ENCODE data around the gene ATP13A3. TPM values are rescaled to one million over a fixed set of nuclear protein-coding genes. Genes with fewer than 3 reads are reported as not detected.
A peak's percentile ranks its signal among the peaks of the same experiment; 100 is the strongest.

Gene ATP13A3
- total RNA-seq, 5 donors from 2014 or later (not counting 1 experiment from before 2014, with no cell fraction given), result 48.1 to 71.7 (median 52.0) TPM

GRCh38 chr3:194487289-194488054 lies 670 bp upstream of the ATP13A3 start:
- Histone ChIP-seq H3K27me3 (replicated peaks in 1 of 2; ENCODE audit: control insufficient read depth in 2 of 2, extremely low read depth in 1 of 2, insufficient read depth in 2 of 2, low read length in 1 of 2) (no peaks in the 10 kb centered on the region), H3K9me3 (no peaks in the 10 kb centered on the region), H3K27ac (ENCODE audit: low read length) (peak overlapping the region; percentile 45), H3K4me1 (ENCODE audit: control insufficient read depth in 1 of 2, extremely low read depth in 1 of 2, insufficient read depth in 2 of 2, low read length in 2 of 2) (peaks cover 5 to 32% of the 10 kb centered on the region in 2 experiments), H3K4me3 (ENCODE audit: control insufficient read depth in 1 of 2, extremely low read depth in 1 of 2, low read length in 1 of 2) (peak overlapping the region; percentile 78 to 82), H3K36me3 (ENCODE audit: control insufficient read depth in 2 of 2, extremely low read depth in 1 of 2, insufficient read depth in 1 of 2, low read length in 1 of 2) (no peaks in the 10 kb centered on the region)
- H3K36me3 Mint-ChIP-seq, result peaks cover 2% of the 10 kb centered on the region
- CTCF ChIA-PET, result interaction anchor here in 1 of 2 donors (0.8 kb wide), 1 partner anchor 14 kb away, joined by 3 read pairs; no protein-coding TSS in a partner anchor
- H3K27me3 Mint-ChIP-seq, result no peaks in the 10 kb centered on the region
- DNase-seq (peak in 28 of 35 experiments; percentile 2 to 58 (median 15)), ATAC-seq (replicated peaks in 1 of 4) (peak; percentile 5 to 20 (median 10))
- peak overlapping the region; percentile 80 for H3K27ac Mint-ChIP-seq
- H3K4me1 Mint-ChIP-seq, result peaks cover 40 to 53% (median 43%) of the 10 kb centered on the region in 3 donors
- POLR2A ChIA-PET, result interaction anchor here in 1 of 2 donors (0.6 kb wide), 1 partner anchor 44 kb away, joined by 7 read pairs; no protein-coding TSS in a partner anchor
- H3K9me3 Mint-ChIP-seq, result no peaks in the 10 kb centered on the region
- 8% methylated on average over 48 of the region's 56 CpGs for WGBS (ENCODE audit: insufficient coverage)
- H3K4me3 Mint-ChIP-seq, result peak overlapping the region; percentile 76 to 88 (median 88)

- peaks cover 9% of the 10 kb centered on the region for H3K36me3 Mint-ChIP-seq
- Histone ChIP-seq H3K4me3 (ENCODE audit: control insufficient read depth in 1 of 2, extremely low read depth in 1 of 2, low read length in 1 of 2) (peak overlapping the region; percentile 69 to 75), H3K4me1 (ENCODE audit: control insufficient read depth in 1 of 2, extremely low read depth in 1 of 2, insufficient read depth in 2 of 2, low read length in 2 of 2) (peaks cover 5 to 32% of the 10 kb centered on the region in 2 experiments), H3K9me3 (no peaks in the 10 kb centered on the region), H3K27ac (ENCODE audit: low read length) (peak overlapping the region; percentile 82), H3K27me3 (replicated peaks in 1 of 2; ENCODE audit: control insufficient read depth in 2 of 2, extremely low read depth in 1 of 2, insufficient read depth in 2 of 2, low read length in 1 of 2) (no peaks in the 10 kb centered on the region), H3K36me3 (ENCODE audit: control insufficient read depth in 2 of 2, extremely low read depth in 1 of 2, insufficient read depth in 1 of 2, low read length in 1 of 2) (peaks cover 0 to 4% of the 10 kb centered on the region in 2 donors)
- WGBS (ENCODE audit: insufficient coverage), result under 1% methylated on average over 32 of the region's 42 CpGs
- no peaks in the 10 kb centered on the region for H3K27me3 Mint-ChIP-seq
- peak overlapping the region; percentile 81 to 90 for H3K27ac Mint-ChIP-seq
- DNase-seq (peak in 33 of 35 experiments; percentile 5 to 70 (median 30)), ATAC-seq (replicated peaks in 1 of 4) (peak; percentile 26 to 34 (median 31))
- no peaks in the 10 kb centered on the region for H3K9me3 Mint-ChIP-seq
- POLR2A ChIA-PET, result interaction anchor here (0.5 to 0.6 kb wide), 2 partner anchors 10 to 23 kb away, joined by 5 to 9 read pairs; no protein-coding TSS in a partner anchor
- CTCF ChIA-PET, result interaction anchor here (0.5 to 3.6 kb wide), 8 partner anchors 8 to 197 kb away, joined by 3 to 33 read pairs (median 4); no protein-coding TSS in a partner anchor
- H3K4me3 Mint-ChIP-seq, result peak overlapping the region; percentile 76 to 92 (median 89)
- peaks cover 54 to 64% (median 56%) of the 10 kb centered on the region in 3 donors for H3K4me1 Mint-ChIP-seq
These were observed 792 bp downstream of the ATP13A3 start for GRCh38 chr3:194485881-194486539.

GRCh38 chr3:194485468-194485880 lies 1.3 kb downstream of the ATP13A3 start:
- Mint-ChIP-seq H3K27ac (peak overlapping the region; percentile 81 to 90), H3K36me3 (peaks cover 9% of the 10 kb centered on the region), H3K4me3 (peak overlapping the region; percentile 76 to 92 (median 89)), H3K4me1 (peaks cover 55 to 65% (median 58%) of the 10 kb centered on the region in 3 donors), H3K27me3 (no peaks in the 10 kb centered on the region), H3K9me3 (no peaks in the 10 kb centered on the region)
- H3K27me3 ChIP-seq (replicated peaks in 1 of 2; ENCODE audit: control insufficient read depth in 2 of 2, extremely low read depth in 1 of 2, insufficient read depth in 2 of 2, low read length in 1 of 2), result no peaks in the 10 kb centered on the region
- peaks cover 0 to 4% of the 10 kb centered on the region in 2 donors for H3K36me3 ChIP-seq (ENCODE audit: control insufficient read depth in 2 of 2, extremely low read depth in 1 of 2, insufficient read depth in 1 of 2, low read length in 1 of 2)
- H3K4me3 ChIP-seq (ENCODE audit: control insufficient read depth in 1 of 2, extremely low read depth in 1 of 2, low read length in 1 of 2), result peak overlapping the region; percentile 69 to 75
- ATAC-seq (replicated peaks in 1 of 4) (no peak), DNase-seq (peak in 1 of 35 experiments; percentile 31)
- 0% methylated on average over 1 of the region's 6 CpGs for WGBS (ENCODE audit: insufficient coverage)
- POLR2A ChIA-PET, result interaction anchor here (0.5 to 0.6 kb wide), 2 partner anchors 10 to 22 kb away, joined by 5 to 9 read pairs; no protein-coding TSS in a partner anchor
- CTCF ChIA-PET, result interaction anchor here (0.5 to 3.6 kb wide), 7 partner anchors 8 to 197 kb away, joined by 3 to 33 read pairs (median 4); no protein-coding TSS in a partner anchor
- H3K4me1 ChIP-seq (ENCODE audit: control insufficient read depth in 1 of 2, extremely low read depth in 1 of 2, insufficient read depth in 2 of 2, low read length in 2 of 2), result peaks cover 5 to 32% of the 10 kb centered on the region in 2 experiments
- H3K27ac ChIP-seq (ENCODE audit: low read length), result peak overlapping the region; percentile 82
- no peaks in the 10 kb centered on the region for H3K9me3 ChIP-seq

- Mint-ChIP-seq H3K9me3 (no peaks in the 10 kb centered on the region), H3K36me3 (peaks cover 9% of the 10 kb centered on the region), H3K27me3 (no peaks in the 10 kb centered on the region), H3K4me1 (peaks cover 62 to 66% (median 66%) of the 10 kb centered on the region in 3 donors), H3K27ac (peak overlapping the region in 1 of 2 donors; percentile 90), H3K4me3 (peak overlapping the region; percentile 76 to 92 (median 89))
- peaks cover 5 to 32% of the 10 kb centered on the region in 2 experiments for H3K4me1 ChIP-seq (ENCODE audit: control insufficient read depth in 1 of 2, extremely low read depth in 1 of 2, insufficient read depth in 2 of 2, low read length in 2 of 2)
- WGBS (ENCODE audit: insufficient coverage), result 84% methylated on average over 12 of the region's 12 CpGs
- H3K27ac ChIP-seq (ENCODE audit: low read length), result no peak overlapping the region
- H3K4me3 ChIP-seq (ENCODE audit: control insufficient read depth in 1 of 2, extremely low read depth in 1 of 2, low read length in 1 of 2), result no peak overlapping the region
- DNase-seq (no peak), ATAC-seq (replicated peaks in 1 of 4) (no peak)
- ChIA-PET POLR2A (interaction anchor here in 1 of 2 donors (0.7 kb wide), 1 partner anchor 16 kb away, joined by 3 read pairs; no protein-coding TSS in a partner anchor), CTCF (interaction anchor here (0.6 to 3.6 kb wide), 5 partner anchors 11 to 152 kb away, joined by 3 to 33 read pairs (median 4); no protein-coding TSS in a partner anchor)
- peaks cover 0 to 4% of the 10 kb centered on the region in 2 donors for H3K36me3 ChIP-seq (ENCODE audit: control insufficient read depth in 2 of 2, extremely low read depth in 1 of 2, insufficient read depth in 1 of 2, low read length in 1 of 2)
- H3K9me3 ChIP-seq, result no peaks in the 10 kb centered on the region
- H3K27me3 ChIP-seq (replicated peaks in 1 of 2; ENCODE audit: control insufficient read depth in 2 of 2, extremely low read depth in 1 of 2, insufficient read depth in 2 of 2, low read length in 1 of 2), result no peaks in the 10 kb centered on the region
These were observed 2.2 kb downstream of the ATP13A3 start for GRCh38 chr3:194484614-194485013.

GRCh38 chr3:194483850-194484249 lies 3.0 kb downstream of the ATP13A3 start:
- Mint-ChIP-seq H3K9me3 (no peaks in the 10 kb centered on the region), H3K36me3 (peaks cover 9% of the 10 kb centered on the region), H3K27me3 (no peaks in the 10 kb centered on the region), H3K4me3 (no peak overlapping the region), H3K4me1 (peaks cover 61 to 64% (median 64%) of the 10 kb centered on the region in 3 donors), H3K27ac (no peak overlapping the region)
- WGBS (ENCODE audit: insufficient coverage), result no CpG with 5 or more reads among the region's 1 CpG
- ATAC-seq (replicated peaks in 1 of 4), result no peak
- Histone ChIP-seq H3K27me3 (replicated peaks in 1 of 2; ENCODE audit: control insufficient read depth in 2 of 2, extremely low read depth in 1 of 2, insufficient read depth in 2 of 2, low read length in 1 of 2) (no peaks in the 10 kb centered on the region), H3K9me3 (no peaks in the 10 kb centered on the region), H3K27ac (ENCODE audit: low read length) (no peak overlapping the region), H3K4me3 (ENCODE audit: control insufficient read depth in 1 of 2, extremely low read depth in 1 of 2, low read length in 1 of 2) (no peak overlapping the region), H3K36me3 (ENCODE audit: control insufficient read depth in 2 of 2, extremely low read depth in 1 of 2, insufficient read depth in 1 of 2, low read length in 1 of 2) (peaks cover 0 to 4% of the 10 kb centered on the region in 2 donors), H3K4me1 (ENCODE audit: control insufficient read depth in 1 of 2, extremely low read depth in 1 of 2, insufficient read depth in 2 of 2, low read length in 2 of 2) (peaks cover 5 to 32% of the 10 kb centered on the region in 2 experiments)
- ChIA-PET POLR2A (interaction anchor here (0.5 to 1.3 kb wide), 6 partner anchors 14 to 872 kb away, joined by 3 to 5 read pairs (median 4); no protein-coding TSS in a partner anchor), CTCF (interaction anchor here in 1 of 2 donors (0.6 to 3.6 kb wide), 4 partner anchors 10 to 151 kb away, joined by 3 to 33 read pairs (median 4); no protein-coding TSS in a partner anchor)
- no peak for DNase-seq

Data from T-cell (primary cell).